Activated CD8-positive, alpha-beta T cell treated with anti-CD3 and anti-CD28 coated beads for 36 hours (primary cell): ENCODE measurements around the gene ARHGAP10. TPM values are rescaled to one million over a fixed set of nuclear protein-coding genes. Genes with fewer than 3 reads are reported as not detected.

Experiments used
- ATAC-seq: fragments of 200-7000 bp; cut with Tn5 transposase; one replicate; pipeline ENCODE4 v1.10.0; 2021; ENCODE audit warnings: mild to moderate bottlenecking, moderate library complexity
- CTCF ChIA-PET: fragments of 350-600 bp; sonication (Branson Sonifier 250); formaldehyde crosslinking; loops from one replicate; lab custom pipeline; 2021; ENCODE audit warnings: antibody characterized with exemption; lab: Charles Lee
- POLR2A ChIA-PET: fragments of 350-600 bp; sonication (Branson Sonifier 250); formaldehyde crosslinking; loops from one replicate; lab custom pipeline; 2021; ENCODE audit warnings: antibody characterized with exemption; lab: Charles Lee
- DNase-seq: peaks from one replicate; pipeline ENCODE4 v3.0.0-alpha.2; 2020
- H3K27ac Mint-ChIP-seq: one replicate; pipeline ENCODE4 v1.8.0; 2021; ENCODE audit warnings: mild to moderate bottlenecking, mixed read lengths
- H3K27me3 Mint-ChIP-seq: one replicate; pipeline ENCODE4 v1.8.0; 2021; ENCODE audit warnings: mixed read lengths
- H3K36me3 Mint-ChIP-seq: one replicate; pipeline ENCODE4 v1.8.0; 2021; ENCODE audit warnings: low read depth, mixed read lengths
- H3K4me1 Mint-ChIP-seq: one replicate; pipeline ENCODE4 v1.8.0; 2021; ENCODE audit warnings: low read depth, mixed read lengths
- H3K4me3 Mint-ChIP-seq: one replicate; pipeline ENCODE4 v1.8.0; 2021; ENCODE audit warnings: mild to moderate bottlenecking, moderate library complexity, mixed read lengths
- H3K9me3 Mint-ChIP-seq: one replicate; pipeline ENCODE4 v1.8.0; 2021; ENCODE audit warnings: mixed read lengths
- CTCF ChIP-seq: fragments of 200-600 bp; IDR thresholded peaks from one replicate; pipeline ENCODE4 v1.8.0; 2022; ENCODE audit warnings: antibody characterized with exemption, mild to moderate bottlenecking
- intact Hi-C: fragments of 100-400 bp; cut with micrococcal nuclease; formaldehyde crosslinking; loops from one replicate; pipeline ENCODE4 v1.10.0; 2022
- total RNA-seq, 2 experiments: library from RNA; stranded (reverse); gene quantifications; one replicate each; pipeline ENCODE4 v1.2.3, GENCODE V29; 2021

ARHGAP10 gene
- total RNA-seq, 2 experiments from 2014 or later: 4.0 to 5.1 TPM

GRCh38 chr4:147789596-147789995 lies 57.7 kb downstream of the ARHGAP10 start:
- no peak overlapping the region for H3K27ac Mint-ChIP-seq
- ChIA-PET POLR2A (interaction anchor here (0.6 kb wide), 1 partner anchor 77 kb away, joined by 4 read pairs; no protein-coding TSS in a partner anchor), CTCF (interaction anchor here (1.4 to 1.6 kb wide), 2 partner anchors 58 to 77 kb away, joined by 4 to 7 read pairs; partner anchors contain the start of gene ARHGAP10)
- no peak for ATAC-seq
- intact Hi-C loops: no loop called here
- no peak for DNase-seq
- peaks cover 49% of the 10 kb centered on the region for H3K4me1 Mint-ChIP-seq
- no peaks in the 10 kb centered on the region for H3K9me3 Mint-ChIP-seq
- H3K36me3 Mint-ChIP-seq: no peaks in the 10 kb centered on the region
- no peak for TF ChIP-seq CTCF
- no peak overlapping the region for H3K4me3 Mint-ChIP-seq
- H3K27me3 Mint-ChIP-seq: no peaks in the 10 kb centered on the region

GRCh38 chr4:147790412-147790811 lies 58.5 kb downstream of the ARHGAP10 start:
- DNase-seq (no peak), ATAC-seq (no peak)
- no peaks in the 10 kb centered on the region for H3K36me3 Mint-ChIP-seq
- no peaks in the 10 kb centered on the region for H3K27me3 Mint-ChIP-seq
- H3K4me1 Mint-ChIP-seq: peaks cover 54% of the 10 kb centered on the region
- intact Hi-C loops: no loop called here
- no peak overlapping the region for H3K27ac Mint-ChIP-seq
- POLR2A ChIA-PET: no interaction called here
- no peak for TF ChIP-seq CTCF
- H3K9me3 Mint-ChIP-seq: no peaks in the 10 kb centered on the region
- H3K4me3 Mint-ChIP-seq: no peak overlapping the region
- CTCF ChIA-PET: no interaction called here

GRCh38 chr4:147791341-147791740 lies 59.5 kb downstream of the ARHGAP10 start:
- Mint-ChIP-seq H3K27me3 (no peaks in the 10 kb centered on the region), H3K4me1 (peaks cover 51% of the 10 kb centered on the region), H3K36me3 (no peaks in the 10 kb centered on the region), H3K4me3 (no peak overlapping the region), H3K9me3 (no peaks in the 10 kb centered on the region), H3K27ac (no peak overlapping the region)
- TF ChIP-seq CTCF: no peak
- no peak for ATAC-seq
- intact Hi-C loops: no loop called here
- POLR2A ChIA-PET: no interaction called here
- no peak for DNase-seq
- CTCF ChIA-PET: no interaction called here

GRCh38 chr4:147791865-147792264 lies 60.0 kb downstream of the ARHGAP10 start:
- ChIA-PET CTCF (interaction anchor here (1.3 to 5.3 kb wide), 2 partner anchors 22 to 74 kb away, joined by 4 to 30 read pairs; no protein-coding TSS in a partner anchor), POLR2A (interaction anchor here (0.8 kb wide), 1 partner anchor 175 kb away, joined by 3 read pairs; the partner anchor contains the start of gene TMEM184C)
- H3K9me3 Mint-ChIP-seq: no peaks in the 10 kb centered on the region
- DNase-seq (no peak), ATAC-seq (no peak)
- H3K4me1 Mint-ChIP-seq: peaks cover 48% of the 10 kb centered on the region
- no peaks in the 10 kb centered on the region for H3K36me3 Mint-ChIP-seq
- no peak for TF ChIP-seq CTCF
- H3K27me3 Mint-ChIP-seq: no peaks in the 10 kb centered on the region
- peak overlapping the region; percentile 85 for H3K27ac Mint-ChIP-seq
- peak overlapping the region; percentile 72 for H3K4me3 Mint-ChIP-seq
- intact Hi-C loops: no loop called here

GRCh38 chr4:147793569-147794313 lies 61.9 kb downstream of the ARHGAP10 start:
- ChIA-PET POLR2A (no interaction called here), CTCF (interaction anchor here (1.1 to 5.3 kb wide), 2 partner anchors 8 to 72 kb away, joined by 3 to 30 read pairs; no protein-coding TSS in a partner anchor)
- Mint-ChIP-seq H3K27me3 (peaks cover 1% of the 10 kb centered on the region), H3K9me3 (no peaks in the 10 kb centered on the region), H3K4me1 (peaks cover 45% of the 10 kb centered on the region), H3K36me3 (no peaks in the 10 kb centered on the region), H3K27ac (peak overlapping the region; percentile 43), H3K4me3 (peak overlapping the region; percentile 18)
- intact Hi-C loops: no loop called here
- ATAC-seq: peak; percentile 69
- DNase-seq: peak; percentile 49
- TF ChIP-seq CTCF: no peak
